HG03457 (cell line): ENCODE measurements around the gene AGBL4.

ENCODE experiments used
- ATAC-seq: cut with Tn5 transposase; IDR thresholded peaks from one replicate; pipeline ENCODE4 v1.9.1; 2021; ENCODE audit warnings: moderate number of reproducible peaks; ENCODE audit not compliant: unreplicated experiment

The AGBL4 gene

GRCh38 chr1:49723662-49724061, 300.1 kb downstream of the AGBL4 start:
- ATAC-seq, result no peak

GRCh38 chr1:49694251-49694827, 329.4 kb downstream of the AGBL4 start:
- no peak for ATAC-seq

- ATAC-seq, result no peak
These were observed 337.6 kb downstream of the AGBL4 start for GRCh38 chr1:49686107-49686506.

- no peak for ATAC-seq
These were observed 346.0 kb downstream of the AGBL4 start for GRCh38 chr1:49677706-49678105.

- ATAC-seq, result no peak
These were observed 372.6 kb downstream of the AGBL4 start for GRCh38 chr1:49651136-49651535.

GRCh38 chr1:49630156-49630555, 393.6 kb downstream of the AGBL4 start:
- ATAC-seq, result no peak

GRCh38 chr1:49627781-49628180, 396.0 kb downstream of the AGBL4 start:
- no peak for ATAC-seq

- ATAC-seq, result no peak
These were observed 397.3 kb downstream of the AGBL4 start for GRCh38 chr1:49626472-49626871.

GRCh38 chr1:49622877-49623276, 400.9 kb downstream of the AGBL4 start:
- ATAC-seq, result no peak

- ATAC-seq, result no peak
These were observed 417.7 kb downstream of the AGBL4 start for GRCh38 chr1:49606082-49606481.

GRCh38 chr1:49597436-49597835, 426.3 kb downstream of the AGBL4 start:
- ATAC-seq, result no peak

GRCh38 chr1:49576327-49576901, 447.3 kb downstream of the AGBL4 start:
- no peak for ATAC-seq

GRCh38 chr1:49556676-49557234, 467.0 kb downstream of the AGBL4 start:
- ATAC-seq, result no peak

GRCh38 chr1:49552101-49552500, 471.7 kb downstream of the AGBL4 start:
- no peak for ATAC-seq

GRCh38 chr1:49544615-49545014, 479.1 kb downstream of the AGBL4 start:
- ATAC-seq, result no peak

- ATAC-seq, result no peak
These were observed 482.5 kb downstream of the AGBL4 start for GRCh38 chr1:49541096-49541752.

- no peak for ATAC-seq
These were observed 496.0 kb downstream of the AGBL4 start for GRCh38 chr1:49527606-49528305.

GRCh38 chr1:49526672-49527071, 497.1 kb downstream of the AGBL4 start:
- ATAC-seq, result no peak

- ATAC-seq, result no peak
These were observed 500.0 kb downstream of the AGBL4 start for GRCh38 chr1:49523764-49524163.

- no peak for ATAC-seq
These were observed 556.8 kb downstream of the AGBL4 start for GRCh38 chr1:49466961-49467360.

GRCh38 chr1:49465486-49466185, 558.1 kb downstream of the AGBL4 start:
- ATAC-seq, result no peak
